ENCODE results near the gene SOBP. TPM values are rescaled to one million over a fixed set of nuclear protein-coding genes. Genes with fewer than 3 reads are reported as not detected.

The SOBP gene
- total and polyA plus RNA-seq, 2 experiments from 2014 or later, result 1.5 to 3.0 TPM

- no peak overlapping the region for H3K27ac ChIP-seq (ENCODE audit: low read depth)
- TF ChIP-seq REST (IDR thresholded peaks at IDR 0.05; ENCODE audit: unreplicated experiment) (no peak), POLR2AphosphoS5 (IDR thresholded peaks at IDR 0.05; ENCODE audit: low read depth) (no peak), CREB1 (CRISPR knock-in tag; IDR thresholded peaks at IDR 0.05; ENCODE audit: low read depth) (no peak), EZH2 (IDR thresholded peaks at IDR 0.05; ENCODE audit: low read depth, unreplicated experiment) (no peak), CTCF (conservative IDR thresholded peaks at IDR 0.05; ENCODE audit: low read depth in 2 of 2) (no peak), STAT1 (IDR thresholded peaks at IDR 0.05; ENCODE audit: unreplicated experiment) (no peak), ZNF462 (CRISPR knock-in tag; IDR thresholded peaks at IDR 0.05) (no peak), EZH2phosphoT487 (IDR thresholded peaks at IDR 0.05; ENCODE audit: unreplicated experiment) (no peak), ZNF114 (CRISPR knock-in tag; IDR thresholded peaks at IDR 0.05) (no peak), JUNB (IDR thresholded peaks at IDR 0.05; ENCODE audit: unreplicated experiment) (no peak)
- no peak for ATAC-seq
These were observed 65.0 kb downstream of the SOBP start for GRCh38 chr6:107554918-107555317.

More at GRCh38 chr6:107554918-107555317, 65.0 kb downstream of the SOBP start:
- Histone ChIP-seq H3K79me2 (replicated peaks; ENCODE audit: insufficient read depth) (no peaks in the 10 kb centered on the region), H3K4me3 (no peak overlapping the region), H3K27me3 (ENCODE audit: insufficient read depth) (no peaks in the 10 kb centered on the region), H3K36me3 (ENCODE audit: insufficient read depth) (no peaks in the 10 kb centered on the region; the same call in 1 of the 2 replicates), H3K9me2 (ENCODE audit: insufficient read depth) (0 out of 2 replicates have a peak, but pooled peaks cover 5% of the 10 kb centered on the region), H3K4me1 (ENCODE audit: insufficient read depth) (no peaks in the 10 kb centered on the region; the same call in 1 of the 2 replicates), H4K20me1 (replicated peaks; ENCODE audit: insufficient read depth) (no peaks in the 10 kb centered on the region), H3K4me2 (no peak overlapping the region), H3F3A (replicated peaks; ENCODE audit: low read depth) (no peaks in the 10 kb centered on the region), H2AFZ (no peak overlapping the region)
- H3K27ac Mint-ChIP-seq, result no peak overlapping the region
- no peaks in the 10 kb centered on the region for H3K36me3 Mint-ChIP-seq (ENCODE audit: low read depth)
- H3K4me3 Mint-ChIP-seq, result no peak overlapping the region
- H3K4me1 Mint-ChIP-seq, result peaks cover 11% of the 10 kb centered on the region
- DNase-seq (ENCODE audit: low spot score), result no peak
- H3K9me3 Mint-ChIP-seq, result no peaks in the 10 kb centered on the region
- no peaks in the 10 kb centered on the region for H3K27me3 Mint-ChIP-seq (ENCODE audit: insufficient read depth, low read depth, poor library complexity)
